NCI-H1105 (cell line): Measurements from ENCODE around the gene CDH15.

ENCODE experiments used
- DNase-seq: peaks from one replicate; lab custom pipeline; 2025; lab: John Stamatoyannopoulos, UW

CDH15 gene, protein sequence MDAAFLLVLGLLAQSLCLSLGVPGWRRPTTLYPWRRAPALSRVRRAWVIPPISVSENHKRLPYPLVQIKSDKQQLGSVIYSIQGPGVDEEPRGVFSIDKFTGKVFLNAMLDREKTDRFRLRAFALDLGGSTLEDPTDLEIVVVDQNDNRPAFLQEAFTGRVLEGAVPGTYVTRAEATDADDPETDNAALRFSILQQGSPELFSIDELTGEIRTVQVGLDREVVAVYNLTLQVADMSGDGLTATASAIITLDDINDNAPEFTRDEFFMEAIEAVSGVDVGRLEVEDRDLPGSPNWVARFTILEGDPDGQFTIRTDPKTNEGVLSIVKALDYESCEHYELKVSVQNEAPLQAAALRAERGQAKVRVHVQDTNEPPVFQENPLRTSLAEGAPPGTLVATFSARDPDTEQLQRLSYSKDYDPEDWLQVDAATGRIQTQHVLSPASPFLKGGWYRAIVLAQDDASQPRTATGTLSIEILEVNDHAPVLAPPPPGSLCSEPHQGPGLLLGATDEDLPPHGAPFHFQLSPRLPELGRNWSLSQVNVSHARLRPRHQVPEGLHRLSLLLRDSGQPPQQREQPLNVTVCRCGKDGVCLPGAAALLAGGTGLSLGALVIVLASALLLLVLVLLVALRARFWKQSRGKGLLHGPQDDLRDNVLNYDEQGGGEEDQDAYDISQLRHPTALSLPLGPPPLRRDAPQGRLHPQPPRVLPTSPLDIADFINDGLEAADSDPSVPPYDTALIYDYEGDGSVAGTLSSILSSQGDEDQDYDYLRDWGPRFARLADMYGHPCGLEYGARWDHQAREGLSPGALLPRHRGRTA

DNA sequence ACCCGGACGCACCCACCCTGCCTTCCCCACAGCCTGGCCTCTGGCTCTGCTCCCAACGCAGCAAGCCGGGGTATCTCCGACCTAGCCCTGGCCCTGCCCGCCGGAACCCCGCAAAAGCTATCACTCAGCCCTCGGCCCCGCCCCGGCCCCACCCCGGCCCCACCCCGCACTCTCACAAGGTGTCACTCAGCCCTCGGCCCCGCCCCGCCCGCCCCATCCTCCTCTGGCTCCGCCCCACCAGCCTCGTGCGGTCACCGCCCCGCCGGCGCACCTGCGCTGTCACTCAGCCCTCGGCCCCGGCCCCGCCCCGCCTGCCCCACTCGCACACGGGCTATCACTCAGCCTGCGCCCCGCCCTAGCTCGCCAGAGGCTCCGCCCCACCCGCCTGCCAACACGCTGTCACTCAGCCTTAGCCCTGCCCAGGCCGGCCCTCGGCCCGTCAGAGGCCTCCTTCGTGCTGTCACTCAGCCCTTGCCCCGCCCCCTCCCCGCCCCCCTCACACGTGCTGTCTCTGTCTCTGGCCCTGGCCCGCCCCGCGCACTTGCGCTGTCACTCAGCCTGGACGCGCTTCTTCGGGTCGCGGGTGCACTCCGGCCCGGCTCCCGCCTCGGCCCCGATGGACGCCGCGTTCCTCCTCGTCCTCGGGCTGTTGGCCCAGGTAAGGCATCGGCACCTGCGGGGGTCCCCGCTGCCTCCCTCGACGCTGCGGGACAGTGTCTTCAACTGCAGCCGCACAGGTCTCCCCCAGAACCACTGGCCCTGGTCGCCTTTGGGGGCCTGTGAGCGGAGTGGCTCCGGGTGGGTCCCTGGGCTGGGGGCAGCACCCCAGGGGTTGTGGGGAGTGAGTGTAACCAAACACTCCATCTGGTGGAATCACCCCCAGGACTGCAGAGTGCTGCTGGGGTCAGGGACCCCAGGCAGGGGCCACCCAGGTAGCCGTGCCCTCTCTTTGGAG is at the start of gene CDH15:
CDH15 (plus strand) TSS at position 533 of the 955 bp plus-strand sequence; CDS start at position 617, 84 bp downstream.
- DNase-seq: peak; percentile 79

DNA sequence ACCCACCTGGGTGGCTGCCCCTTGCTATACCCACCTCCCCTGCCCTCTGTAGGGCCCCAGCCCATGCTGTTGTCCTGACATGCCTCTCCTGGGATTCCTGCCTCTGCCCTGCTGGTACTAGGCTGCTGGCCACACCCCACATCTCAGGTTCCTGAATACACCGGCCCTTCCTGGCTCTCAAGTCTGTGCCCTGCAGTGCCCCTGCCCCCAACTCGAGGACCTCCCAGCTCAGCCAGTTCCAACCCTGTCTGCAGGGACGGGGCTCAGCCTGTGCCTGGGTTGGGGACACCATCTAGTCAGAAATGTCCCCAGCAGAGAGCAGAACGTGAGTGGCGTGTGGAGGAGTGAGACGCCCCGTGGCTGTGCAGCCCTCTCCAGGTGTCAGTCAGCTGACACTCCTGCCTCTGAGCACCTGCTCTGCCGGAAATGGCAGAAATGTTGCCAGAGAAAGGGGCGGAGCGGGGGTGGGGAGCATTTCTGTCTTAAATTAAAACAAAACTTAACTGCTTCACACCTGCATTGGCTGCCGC is 49.2 kb upstream of the CDH15 start:
- DNase-seq: peak; percentile 51

DNA sequence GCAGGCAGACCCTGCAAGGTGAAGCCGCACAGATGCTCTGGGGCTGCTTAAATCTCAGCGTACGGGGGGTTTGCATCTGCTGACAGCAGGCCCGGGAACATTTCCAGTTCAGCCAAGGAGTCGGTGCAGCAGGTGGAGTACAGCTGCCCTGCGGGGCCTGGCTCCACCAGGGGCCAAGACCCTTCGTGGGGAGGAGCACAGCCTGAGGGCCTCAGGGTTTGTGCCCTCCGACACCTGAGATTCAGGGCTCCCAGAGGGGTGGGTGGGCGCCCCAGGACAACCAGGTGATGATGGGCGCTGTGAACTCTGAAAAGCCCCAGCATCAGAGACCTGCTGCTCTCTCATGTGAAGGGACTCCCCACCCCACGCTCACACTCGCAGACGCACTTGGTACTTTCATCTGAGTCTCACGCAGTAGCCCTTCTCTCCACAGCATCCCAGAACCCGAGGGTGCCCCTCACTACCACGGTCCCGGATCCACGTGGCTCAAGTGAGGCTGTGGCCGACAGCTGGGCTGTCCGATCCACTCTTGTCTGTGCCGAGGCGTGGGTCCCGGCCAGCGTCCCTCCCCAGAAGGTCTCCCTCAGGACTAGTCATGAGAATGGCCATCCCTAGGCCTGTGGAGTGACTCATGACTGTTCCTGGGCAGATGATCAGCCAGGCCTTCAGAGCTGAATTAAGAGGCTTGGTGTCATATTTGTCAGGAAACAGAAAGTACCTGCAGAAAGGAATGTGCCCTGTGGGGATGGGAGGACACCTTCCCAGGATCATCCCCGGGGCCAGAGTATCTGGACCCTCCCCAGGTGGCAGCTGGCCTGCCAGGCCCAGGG is 48.3 kb upstream of the CDH15 start:
- DNase-seq: no peak

DNA sequence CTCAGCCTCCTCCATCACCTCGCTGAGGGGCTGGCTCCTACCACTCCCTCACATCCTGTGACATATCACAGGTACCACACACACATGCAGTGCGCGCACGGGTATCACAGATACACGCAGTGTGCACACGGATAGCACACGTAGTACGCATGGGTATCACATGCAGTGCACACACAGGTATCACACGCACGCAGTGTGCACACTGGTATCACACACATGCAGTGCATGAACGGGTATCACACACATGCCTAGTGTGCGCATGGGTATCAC is 47.8 kb upstream of the CDH15 start:
- no peak for DNase-seq

DNA sequence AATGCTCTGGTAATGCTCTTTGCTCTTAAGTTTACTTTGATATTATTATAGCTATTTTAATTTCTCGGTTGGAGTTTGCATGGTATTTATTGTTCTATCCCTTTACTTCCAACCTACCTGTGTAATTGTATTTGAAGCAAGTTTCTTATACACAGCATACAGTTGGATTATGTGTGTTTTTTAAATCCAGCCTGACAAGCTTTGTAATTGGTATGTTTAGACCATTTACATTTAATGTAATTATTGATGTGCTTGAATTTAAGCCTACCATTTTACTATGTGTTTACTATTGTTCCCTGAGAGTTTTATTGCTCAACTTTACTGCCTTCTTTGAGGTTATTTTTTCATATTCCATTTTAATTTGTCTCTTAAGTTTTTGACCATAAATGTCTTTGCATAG is 42.2 kb upstream of the CDH15 start:
- DNase-seq: no peak

DNA sequence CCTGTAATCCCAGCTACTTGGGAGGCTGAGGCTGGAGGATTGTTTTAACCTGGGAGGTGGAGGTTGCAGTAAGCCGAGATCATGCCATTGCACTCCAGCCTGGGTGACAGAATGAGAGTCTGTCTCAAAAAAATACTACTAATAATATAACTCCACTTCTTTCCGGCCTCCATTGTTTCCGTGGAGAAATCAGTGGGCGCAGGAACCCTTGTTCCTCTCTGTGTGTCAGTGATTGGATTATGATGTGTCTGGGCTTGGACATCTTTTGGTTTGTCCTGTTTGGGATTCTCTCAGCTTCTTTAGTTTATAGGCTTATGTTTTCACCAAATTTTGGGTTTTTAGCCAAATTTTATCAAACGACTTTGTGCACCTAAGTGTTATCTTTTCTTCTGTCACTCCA is 41.1 kb upstream of the CDH15 start:
- DNase-seq: no peak

DNA sequence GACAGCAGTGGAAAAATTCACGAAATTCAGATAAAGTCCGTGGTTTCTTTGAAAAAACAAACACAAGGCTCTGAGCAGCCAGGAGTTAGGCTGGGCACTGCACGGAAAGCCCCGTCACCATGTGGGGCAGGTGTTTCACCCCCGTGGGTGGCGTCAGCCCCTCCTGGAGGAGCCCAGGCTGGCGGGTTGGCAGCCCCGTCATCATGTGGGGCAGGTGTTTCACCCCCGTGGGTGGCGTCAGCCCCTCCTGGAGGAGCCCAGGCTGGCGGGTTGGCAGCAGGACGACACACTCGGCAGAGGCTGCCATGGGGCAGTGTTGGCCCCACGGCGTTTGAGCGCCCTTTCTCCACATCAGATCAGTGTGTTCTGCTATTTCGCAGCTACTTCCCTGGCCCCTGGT is 39.8 kb upstream of the CDH15 start:
- DNase-seq: no peak

DNA sequence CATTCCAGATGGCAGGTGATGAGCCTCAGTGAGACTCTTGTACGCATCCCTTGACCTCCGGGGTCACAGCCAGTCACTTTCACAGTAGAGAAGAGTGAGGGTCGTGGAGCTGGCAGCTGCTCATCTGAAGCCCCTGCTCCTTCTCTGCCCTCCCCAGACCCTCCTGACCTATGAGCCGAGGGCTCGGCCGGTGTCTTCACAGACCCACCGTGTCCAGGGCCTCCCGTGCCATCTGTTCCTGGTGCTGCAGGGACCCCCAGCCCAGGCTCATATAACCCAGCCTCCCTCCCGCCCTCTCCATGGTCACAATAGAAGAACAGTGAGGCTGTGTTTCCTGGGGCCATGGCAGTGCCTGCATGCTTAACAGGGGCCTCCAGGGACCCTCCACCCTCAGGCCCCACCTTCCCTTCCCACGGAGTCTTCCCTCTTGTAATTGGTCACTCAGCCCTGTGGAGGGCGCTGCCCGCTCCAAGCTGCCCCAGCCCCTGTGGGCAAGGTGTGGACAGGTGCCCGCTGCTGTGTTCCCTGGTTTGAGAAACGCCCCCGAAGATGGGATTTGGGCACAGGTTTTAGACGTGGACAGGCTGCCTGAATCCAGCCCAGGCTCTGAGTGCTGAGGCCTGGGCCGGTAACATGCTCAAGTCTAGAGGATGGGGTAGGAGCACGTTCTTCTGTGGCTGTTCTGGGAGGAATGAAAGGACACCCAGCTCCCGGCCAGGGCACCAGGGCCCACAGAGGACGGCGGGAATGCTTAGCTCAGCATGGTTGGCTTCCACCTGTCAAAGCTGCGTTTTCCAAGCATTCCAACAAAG is 39.1 kb upstream of the CDH15 start:
- DNase-seq: no peak

DNA sequence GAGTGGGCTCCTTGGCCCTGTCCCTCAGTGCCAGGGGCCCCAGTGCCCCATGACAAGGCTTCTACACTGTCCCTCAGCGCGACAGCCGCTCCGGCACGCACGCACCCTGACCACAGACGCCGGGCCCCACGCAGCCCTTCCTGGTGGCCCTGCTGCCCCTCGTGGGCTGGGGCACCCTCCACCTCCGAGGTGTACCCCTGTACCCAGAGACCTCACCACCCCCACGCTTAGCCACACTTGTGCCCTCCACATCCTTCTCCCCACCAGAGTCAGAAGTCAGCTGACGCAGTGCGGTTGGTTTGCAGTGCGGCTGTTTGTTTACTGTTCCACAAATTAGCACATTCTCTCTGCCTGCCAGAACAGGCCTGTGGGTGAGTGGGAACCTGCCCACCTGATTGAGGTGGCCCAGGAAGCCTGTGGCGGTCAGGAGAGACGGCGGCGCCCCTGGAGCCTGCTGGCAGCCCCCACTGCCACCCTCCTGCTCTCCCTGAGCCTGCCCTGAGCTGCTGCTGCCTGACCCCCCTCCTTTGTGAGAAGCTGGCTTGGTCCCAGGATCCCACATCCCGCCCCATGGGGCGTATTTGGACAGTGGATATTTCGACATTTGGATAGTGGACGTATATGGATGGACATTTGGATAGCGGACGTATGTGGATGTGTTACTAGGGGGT is 38.0 kb upstream of the CDH15 start:
- DNase-seq: no peak

DNA sequence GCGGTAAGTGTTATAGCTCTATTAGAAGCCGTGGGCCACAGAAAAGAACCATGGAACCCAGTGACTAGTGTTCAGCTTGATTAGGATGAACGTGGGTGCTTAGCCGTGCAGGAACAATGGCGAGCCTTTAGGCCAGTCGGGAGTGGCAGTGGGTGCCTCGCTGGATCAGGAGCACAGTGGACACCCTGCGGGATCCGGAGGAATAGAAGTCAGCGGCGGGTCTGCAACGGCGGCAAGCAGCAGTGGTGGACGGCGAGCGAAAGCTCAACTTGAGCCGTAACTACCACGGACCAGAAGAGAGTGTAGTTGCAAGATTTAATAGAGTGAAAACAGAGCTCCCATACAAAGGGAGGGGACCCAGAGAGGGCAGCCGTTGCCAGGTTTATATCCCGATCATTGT is 37.3 kb upstream of the CDH15 start:
- no peak for DNase-seq

DNA sequence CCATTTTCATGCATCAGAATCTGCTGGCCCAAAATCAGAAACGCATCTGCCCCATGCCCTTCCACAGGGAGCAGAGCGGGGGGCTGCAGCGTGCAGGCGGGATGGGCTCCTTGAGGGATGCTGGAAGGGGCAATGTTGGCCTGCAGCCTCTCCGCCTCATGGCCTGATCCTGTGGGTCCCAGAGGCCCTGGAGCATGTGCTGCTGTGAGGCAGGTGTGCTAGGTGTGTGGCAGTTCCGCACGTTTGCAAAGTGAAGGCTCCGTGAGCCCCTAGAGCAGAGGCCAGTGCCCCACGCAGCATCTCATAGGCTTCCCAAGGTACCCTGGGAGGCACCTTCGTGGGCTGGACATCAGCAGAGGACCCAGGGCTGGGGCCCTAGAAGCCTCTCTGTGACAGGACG is 36.4 kb upstream of the CDH15 start:
- no peak for DNase-seq

DNA sequence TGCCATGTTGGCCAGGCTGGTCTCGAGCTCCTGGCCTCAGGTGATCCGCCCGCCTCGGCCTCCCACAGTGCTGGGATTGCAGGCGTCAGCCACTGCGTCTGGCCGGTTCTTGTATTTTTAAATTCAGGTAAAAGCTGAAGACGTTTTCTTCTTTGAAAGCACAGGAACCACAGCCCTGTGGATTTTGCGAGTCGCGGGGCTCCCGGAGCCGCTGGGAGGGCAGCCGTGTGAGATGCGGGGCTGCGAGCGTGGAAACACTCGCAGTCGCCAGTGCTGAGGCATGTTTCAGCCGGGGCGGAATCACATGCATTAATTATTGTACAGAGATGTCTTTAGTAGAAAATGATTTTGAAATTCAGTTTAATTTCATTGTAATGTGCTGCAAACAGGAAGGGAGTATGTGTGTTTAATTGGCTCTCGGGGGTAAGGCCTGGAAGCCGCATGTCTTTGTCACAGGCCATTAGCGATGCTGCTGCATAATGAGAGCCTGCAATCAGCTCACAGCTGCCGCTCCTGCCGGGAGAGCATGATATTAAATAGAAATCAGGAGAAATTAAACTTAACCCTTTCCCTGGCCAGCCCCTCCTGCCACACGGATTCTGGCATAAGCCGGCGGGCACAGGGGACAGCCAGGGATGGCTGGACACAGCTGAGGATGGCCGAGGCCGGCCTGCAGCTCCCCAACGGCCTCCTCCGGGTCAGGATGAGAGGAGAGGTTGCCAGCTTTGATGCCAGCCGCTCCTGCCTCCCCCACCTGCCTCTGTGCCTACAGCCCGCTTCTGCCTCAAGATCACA is 35.4 kb upstream of the CDH15 start:
- DNase-seq: no peak

DNA sequence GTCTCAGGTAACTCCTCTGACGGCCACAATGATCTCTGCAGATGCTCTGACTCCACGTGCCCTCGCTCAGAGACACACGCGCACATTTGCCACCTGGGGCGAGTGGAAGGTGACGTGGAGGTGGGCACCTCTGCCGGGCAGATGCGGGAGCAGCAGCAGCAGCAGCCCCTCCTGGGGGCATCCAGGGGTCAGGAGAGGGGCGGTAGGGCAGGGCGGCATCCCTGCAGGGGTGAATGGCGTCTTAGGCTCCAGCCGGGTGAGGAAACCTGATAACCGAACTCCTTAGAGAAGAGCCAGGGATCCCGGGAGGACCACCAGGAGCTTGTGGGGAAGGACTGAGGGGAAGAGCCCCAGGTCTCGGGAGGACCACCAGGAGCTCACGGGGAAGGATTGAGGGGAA is 34.6 kb upstream of the CDH15 start:
- DNase-seq: no peak

DNA sequence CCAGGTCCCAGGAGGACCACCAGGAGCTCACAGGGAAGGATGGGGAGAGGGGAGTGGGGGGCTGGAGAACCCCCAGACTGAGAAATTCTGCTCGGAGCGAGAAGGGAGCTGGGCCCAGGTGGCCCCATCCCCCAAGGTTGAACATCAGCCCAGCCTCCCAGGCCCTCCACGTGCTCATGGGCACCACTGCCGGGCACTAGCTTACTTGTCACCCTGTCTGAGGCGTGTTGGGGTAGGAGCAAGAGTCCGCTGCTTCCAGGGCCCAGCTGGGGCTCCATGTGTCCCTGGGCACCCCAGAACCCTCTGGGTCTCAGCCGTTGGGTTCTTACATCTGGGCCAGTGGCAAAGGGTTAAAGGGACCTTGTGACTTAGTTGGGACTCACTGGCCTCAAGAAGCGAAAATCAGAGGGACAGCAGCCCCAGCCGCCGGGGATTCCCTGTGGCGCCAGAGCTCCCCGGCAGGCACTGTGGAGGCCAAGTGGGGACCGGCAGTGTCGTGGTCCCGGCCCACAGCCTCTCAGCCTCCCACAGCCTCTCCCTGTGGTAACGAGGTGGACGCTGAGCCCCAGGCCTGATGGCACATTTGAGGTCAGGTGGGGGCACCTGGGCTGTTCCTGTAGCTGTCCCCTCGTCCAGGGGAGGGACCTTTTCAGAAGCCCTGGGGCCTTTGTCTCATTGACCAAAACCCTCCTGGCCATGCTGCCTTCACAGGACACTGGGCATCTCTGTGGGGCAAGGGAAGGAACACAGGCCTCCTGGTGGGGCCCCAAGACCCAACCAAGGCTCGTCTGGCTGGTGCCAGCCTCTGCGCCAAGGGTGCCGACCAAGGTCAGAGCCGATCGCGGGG is 33.7 kb upstream of the CDH15 start:
- DNase-seq: no peak

DNA sequence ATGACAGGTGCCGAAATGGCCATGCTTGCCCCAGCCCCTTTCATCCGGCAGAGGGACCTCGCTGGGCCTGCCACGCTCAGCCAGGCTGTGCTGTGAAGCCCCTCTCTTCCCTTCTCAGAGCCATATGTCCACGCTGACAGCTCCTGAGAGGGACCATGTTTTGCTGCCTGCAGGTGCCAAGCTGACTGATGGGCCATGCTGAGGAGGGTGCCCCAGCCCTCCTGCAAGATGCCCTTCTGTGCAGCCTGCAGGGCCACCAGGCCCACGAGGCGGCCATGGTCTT is 33.1 kb upstream of the CDH15 start:
- no peak for DNase-seq

DNA sequence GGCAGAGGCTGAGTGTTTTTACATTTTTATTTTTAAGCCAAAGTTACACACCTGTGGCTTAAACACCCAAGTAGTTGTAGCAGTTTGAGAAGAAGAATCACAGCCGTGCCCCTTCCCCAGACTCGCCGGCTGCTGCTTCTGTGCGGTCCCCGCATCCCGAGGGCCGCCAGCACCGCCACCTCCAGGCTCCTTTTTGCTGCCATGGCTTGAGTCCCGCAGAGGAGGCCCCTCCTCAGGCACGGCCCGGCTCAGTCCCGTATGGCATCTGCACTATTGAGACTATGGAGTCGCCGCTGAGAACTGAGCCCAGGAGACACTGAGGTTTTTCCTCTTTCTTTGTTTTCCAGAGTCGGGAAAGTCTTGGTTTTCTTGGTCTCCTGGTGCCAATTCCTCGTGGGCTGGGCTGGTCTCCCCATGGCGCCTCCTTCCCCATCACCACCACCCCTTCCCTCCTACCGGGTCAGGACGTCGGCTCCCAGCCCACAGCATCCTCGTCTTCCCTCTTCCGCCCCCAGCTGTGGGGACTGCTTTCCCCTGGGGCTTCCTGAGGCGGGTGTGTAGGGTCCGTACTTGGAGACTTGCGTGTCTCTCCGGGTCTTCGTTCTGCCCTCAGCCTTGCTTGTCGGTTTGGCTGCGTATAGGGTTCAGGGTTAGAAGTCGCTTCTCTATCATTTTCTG is 32.6 kb upstream of the CDH15 start:
- DNase-seq: no peak

DNA sequence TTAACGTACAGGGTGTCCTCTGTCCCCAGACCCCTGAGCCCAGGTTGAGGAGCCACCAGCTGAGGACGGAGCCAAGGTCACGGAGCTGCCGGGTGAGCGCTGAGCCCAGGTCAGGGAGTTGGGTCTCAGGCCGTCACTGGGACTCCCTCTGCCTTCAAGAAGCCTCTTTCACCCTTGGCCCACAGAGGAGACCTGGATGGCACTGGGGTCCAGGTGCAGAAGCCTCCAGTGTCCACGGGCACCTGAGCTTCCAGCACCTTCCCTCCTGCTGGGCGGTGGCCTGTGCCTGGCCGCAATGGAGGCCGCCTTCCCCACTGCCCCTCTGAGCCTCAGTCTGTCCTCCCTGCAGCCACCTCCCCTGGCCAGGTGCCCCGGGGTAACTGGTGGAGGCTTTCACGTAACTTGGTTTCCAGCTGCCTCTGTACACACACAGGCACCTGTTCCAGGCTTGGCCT is 31.6 kb upstream of the CDH15 start:
- DNase-seq: no peak

DNA sequence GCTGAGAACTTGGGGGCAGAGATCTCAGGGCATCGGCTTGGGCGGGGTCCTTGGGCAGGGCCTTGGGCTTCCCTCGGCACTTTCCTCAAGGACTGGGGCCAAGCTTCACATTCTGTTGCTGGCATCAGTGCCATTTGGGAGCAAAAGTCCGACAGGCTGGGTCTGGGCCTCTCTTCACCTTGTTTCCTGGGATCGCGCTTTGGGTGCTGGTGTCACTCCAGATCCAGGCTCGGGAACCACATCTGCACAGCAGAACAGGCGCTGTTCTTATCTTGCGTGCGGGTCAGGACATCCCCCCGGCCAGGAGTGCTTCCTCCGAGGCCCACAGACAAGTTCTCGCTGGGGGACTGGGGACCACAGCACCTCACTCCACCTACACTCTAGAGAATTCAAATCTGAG is 31.1 kb upstream of the CDH15 start:
- no peak for DNase-seq
